IPS-NIHi11 (cell line): ENCODE data around the gene SP7.
"Not testable (repeated sequence)": the region's sequence is repeated elsewhere in the genome, so short reads cannot be mapped to it uniquely, and the experiment has no call there.

Experiments used
- DNase-seq: peaks from one replicate; pipeline ENCODE4 v3.0.0; 2012; ENCODE audit warnings: mixed read lengths, low spot score

SP7 gene

DNA sequence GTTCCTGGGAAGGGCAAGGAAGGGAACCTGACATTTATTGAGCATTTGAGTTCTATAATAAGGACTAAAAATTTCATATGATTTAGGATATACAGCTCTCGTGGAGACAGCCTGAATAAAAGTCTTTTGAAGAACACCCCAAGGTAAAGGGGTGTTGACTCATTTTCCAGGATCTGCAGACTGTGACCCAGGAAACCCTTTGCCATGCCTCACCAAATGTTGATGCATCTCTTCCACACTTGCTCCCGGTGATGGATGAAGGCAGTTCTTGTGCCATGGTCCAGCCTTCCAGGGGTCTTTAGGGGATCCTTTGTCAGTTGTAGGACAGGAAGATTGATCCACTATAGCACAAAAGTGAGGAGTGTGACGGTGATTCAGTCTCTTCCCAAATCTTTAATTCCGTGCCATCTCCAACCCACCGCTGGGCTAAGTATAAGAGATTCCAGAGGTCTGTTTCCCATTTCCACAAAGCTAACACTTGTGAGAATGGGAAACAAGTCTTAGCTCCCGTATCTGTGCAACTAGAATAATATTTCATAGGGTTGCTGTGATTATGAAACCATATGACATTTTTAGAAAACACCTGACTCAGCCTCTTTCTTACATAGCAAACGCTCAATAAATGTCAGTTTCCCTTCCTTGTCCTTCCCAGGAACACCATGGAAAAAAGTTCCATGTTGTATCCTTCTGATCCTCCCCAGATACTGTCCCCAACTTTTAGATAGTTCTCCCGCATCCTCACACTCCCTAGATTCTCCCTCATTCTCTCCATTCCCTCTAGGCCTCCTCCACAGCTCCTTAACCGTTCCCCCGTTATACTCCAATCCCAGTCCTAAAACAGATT lies 15.6 kb downstream of the SP7 start:
- DNase-seq, result no peak

DNA sequence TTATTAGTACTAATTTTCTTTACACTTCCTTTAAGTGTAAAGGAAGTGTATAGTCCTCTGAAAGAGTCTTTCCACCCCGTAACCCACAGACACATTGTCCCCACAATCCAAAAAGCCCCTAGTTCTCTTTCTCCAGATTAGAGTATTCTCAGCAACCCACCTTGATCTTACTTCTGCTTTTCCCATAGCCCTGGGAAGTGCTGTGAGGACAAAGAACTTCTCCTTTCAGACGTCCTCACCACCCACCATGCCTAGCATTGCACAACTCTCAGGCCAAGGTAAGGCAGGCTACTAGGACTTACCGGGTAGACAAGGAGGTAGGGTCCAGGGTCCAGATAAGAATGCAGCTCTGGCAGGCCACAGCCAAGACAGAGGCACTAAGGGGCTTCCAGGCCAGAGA lies 22.2 kb downstream of the SP7 start:
- DNase-seq, result no peak

DNA sequence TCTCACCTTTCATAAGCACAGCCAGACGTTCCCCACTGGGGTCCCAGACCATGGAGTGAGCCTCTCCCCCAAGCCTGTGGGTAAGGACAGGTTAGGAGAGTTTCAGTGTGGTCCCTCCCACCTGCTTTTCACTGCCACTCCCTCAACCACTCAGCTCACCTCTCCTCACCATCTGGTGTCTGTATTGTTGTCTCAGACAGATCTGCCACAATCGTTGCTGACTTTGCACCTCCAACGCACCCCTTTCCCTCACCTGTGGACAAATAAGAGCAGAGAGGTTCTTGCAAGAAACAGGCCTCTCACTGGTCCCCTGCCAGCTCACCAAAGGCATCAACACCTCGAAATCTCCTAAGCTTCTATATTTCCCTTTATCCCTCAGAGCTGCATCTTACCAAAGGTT lies 27.9 kb downstream of the SP7 start:
- no peak for DNase-seq

DNA sequence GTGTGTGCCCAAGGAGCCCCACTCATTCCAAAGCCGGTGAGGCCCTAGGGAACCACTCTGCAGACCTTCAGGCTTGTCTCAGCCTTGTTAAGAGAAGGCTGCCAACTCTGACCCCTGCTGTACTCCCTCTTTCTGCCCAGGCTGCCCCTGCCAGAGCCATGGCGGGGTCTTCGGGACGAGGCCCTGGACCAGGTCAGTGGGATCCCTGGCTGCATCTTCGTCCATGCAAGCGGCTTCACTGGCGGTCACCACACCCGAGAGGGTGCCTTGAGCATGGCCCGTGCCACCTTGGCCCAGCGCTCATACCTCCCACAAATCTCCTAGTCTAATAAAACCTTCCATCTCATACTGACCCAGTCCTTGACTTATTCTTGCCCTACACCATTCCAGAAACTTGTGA lies 29.3 kb downstream of the SP7 start:
- DNase-seq, result no peak

DNA sequence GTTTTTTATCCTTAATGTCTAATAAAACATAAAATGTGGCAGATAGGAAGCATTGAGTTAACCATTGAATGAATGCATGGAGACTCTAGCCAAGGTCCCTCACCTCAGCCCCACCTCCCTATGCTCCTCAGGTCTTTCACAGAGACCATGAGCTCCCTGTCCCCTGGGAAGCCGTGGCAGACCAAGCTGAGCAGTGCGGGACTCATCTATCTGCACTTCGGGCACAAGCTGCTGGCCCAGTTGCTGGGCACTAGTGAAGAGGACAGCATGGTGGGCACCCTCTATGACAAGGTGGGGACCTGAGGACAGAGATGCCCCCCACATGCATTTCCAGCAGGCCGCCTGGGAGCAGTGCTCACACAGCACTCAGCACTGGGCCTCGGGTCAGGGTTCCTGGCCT lies 33.3 kb downstream of the SP7 start:
- DNase-seq, result no peak

DNA sequence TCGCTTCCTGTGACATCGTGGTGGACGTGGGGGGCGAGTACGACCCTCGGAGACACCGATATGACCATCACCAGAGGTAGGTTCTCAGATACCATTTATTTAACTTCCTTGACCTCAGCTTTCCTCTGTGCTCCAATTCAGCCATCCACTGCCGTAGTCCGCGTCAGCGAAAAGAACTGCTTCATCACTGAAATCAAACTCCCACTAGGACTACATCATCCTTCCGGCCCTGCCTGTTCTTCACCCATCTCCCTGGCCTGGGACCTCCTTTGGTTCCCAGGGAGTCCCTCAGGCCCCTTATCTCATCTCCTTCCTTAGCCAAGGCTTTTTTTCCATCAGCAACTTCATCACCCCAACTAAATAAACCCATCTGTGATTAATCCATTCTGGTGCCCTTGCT lies 36.0 kb downstream of the SP7 start:
- DNase-seq, result no peak

DNA sequence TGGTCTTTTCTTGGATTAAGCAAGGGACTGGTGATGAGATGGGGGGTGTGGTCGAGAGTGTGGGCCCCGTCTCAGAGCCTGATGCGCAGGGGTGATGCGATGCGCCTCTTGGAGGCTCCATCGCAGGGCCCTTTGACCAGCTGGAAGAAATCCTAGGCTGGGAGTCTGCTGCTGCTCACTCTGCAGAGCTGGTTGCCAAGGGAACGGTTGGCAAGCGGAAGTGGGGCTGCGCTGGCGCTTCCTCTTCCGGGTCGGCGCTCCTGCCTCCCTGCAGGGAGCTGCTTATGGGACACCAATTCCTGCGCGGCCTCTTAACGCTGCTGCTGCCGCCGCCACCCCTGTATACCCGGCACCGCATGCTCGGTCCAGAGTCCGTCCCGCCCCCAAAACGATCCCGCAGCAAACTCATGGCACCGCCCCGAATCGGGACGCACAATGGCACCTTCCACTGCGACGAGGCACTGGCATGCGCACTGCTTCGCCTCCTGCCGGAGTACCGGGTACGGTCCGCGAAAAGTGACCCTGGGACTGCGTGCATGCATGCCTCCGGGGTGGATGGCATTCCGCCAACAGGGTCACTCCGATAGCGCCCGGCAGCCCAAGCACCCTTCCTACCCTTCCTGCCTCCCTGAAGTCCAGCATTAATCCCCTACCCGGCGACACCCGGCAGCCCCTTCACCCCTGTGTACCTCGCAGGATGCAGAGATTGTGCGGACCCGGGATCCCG lies 36.5 kb downstream of the SP7 start, which contains the start of gene MYG1:
Gene MYG1 (plus strand): TSS at position 242 of the 727 bp plus-strand sequence. CDS start 43 bp downstream, at position 285.
- DNase-seq, result peak; percentile 93

DNA sequence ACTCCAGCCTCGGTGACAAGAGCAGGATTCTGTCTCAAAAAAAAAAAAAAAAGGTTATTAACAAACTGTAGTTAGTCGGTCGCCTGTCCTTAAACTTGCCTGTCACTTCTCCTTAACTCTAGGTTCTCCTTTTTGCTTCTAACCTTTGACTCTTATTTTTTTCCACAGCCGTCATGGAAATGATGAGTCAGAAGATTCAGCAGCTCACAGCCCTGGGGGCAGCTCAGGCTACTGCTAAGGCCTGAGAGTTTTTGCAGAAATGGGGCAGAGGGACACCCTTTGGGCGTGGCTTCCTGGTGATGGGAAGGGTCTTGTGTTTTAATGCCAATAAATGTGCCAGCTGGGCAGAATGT lies 37.1 kb downstream of the SP7 start:
- DNase-seq, result no peak

DNA sequence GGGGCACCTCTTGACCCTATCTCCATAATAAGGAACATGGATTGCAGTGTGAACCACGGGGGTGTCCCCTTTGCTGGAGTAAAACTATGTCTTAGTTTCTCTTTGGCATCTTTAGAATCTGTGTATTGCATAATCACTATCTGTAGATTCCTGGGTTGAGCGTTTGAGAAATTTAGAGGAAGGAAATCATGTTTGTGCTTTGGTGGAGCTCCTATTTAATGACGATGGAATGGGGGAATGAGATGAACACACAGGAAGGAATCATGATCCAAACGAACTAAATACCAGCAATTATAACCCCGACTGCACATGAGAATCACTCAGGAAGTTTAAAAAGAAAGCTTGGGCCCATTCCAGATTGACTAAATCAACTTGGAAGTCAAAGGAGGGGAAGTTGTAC lies 38.0 kb downstream of the SP7 start:
- DNase-seq, result no peak

DNA sequence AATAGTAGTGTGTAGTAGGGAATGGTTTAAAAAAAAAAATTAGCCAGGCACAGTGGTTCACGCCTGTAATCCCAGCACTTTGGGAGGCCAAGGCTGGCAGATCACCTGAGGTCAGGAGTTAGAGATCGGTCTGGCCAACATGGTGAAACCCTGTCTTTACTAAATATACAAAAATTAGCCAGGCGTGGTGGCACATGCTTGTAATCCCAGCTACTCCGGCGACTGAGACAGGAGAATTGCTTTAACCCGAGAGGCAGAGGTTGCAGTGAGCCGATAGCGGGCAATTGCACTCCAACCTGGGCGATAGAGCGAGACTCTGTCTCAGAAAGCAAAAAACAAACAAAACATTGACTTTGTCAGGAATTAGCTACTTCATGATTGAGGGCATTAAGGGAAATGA lies 39.0 kb downstream of the SP7 start:
- DNase-seq, result not testable (repeated sequence)

DNA sequence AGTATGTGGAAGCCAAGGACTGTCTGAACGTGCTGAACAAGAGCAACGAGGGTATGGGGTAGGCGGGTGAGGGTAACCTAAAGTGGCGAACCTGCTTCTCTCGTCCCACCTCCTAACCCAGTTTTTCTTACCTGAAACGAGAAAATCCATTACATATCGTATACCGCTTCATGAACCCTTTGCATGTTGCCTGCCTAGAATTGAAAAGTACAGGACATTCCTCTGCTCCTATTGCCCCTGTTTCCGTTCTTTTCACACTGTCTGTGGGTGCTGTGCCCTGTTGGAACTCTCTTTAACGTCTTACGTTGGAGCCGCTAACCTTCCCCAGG lies 40.3 kb downstream of the SP7 start:
- no peak for DNase-seq

DNA sequence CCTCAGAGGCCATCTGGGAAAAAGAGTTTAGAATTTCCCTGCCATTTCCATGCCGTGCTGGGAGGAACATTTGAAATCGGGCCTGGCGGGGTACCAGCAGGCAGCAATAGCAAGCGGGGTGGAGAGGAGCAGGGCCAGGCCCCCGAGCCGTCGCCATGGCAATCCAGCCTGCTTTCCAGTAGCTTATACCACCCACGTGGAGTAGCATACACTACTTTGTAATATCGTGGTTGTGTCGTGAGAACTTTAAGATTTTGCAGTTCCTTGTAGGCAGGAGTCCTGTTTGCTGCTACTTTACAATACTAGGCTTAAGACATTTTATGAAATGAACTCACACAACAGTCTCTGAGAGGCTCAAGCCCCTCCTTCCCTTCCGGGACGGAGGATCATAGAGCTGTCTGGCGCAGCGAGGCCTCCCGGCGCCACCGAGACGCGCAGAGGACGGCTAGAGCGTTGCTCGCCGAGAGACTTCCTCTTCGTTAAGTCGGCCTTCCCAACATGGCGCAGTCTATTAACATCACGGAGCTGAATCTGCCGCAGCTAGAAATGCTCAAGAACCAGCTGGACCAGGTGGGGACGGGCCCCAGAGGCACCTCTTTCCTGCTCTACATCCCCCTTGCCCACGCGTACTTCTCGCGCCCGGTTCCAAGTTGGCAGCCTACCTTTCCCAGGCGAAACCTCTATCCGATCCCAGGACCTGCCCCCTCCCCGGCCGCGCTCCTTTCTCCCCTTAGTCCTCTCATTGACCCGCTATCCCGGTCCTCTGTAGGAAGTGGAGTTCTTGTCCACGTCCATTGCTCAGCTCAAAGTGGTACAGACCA lies 40.9 kb downstream of the SP7 start, which contains the start of gene PFDN5:
Gene PFDN5 (plus strand): TSS at position 473 of the 821 bp plus-strand sequence. CDS start 26 bp downstream, at position 499.
- peak; percentile 90 for DNase-seq

DNA sequence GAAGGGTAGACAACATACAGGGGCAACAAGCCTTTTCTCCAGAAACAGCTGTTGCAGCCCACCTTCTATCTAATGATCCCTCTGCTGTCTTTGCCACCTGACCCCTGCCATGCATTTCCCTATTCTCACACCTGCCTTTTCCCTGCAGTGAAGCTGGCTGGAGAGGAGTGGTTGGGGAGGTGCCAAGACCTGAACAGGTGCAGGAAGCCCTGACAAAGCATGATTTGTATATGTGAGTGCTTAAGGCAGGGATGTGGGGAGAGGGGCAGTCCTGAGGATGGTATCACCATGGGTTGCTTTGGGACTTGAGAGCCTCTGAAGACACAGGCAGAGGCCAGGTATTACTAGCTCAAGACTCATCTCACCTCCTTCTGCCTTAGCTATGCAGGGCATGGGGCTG lies 43.7 kb downstream of the SP7 start:
- no peak for DNase-seq

DNA sequence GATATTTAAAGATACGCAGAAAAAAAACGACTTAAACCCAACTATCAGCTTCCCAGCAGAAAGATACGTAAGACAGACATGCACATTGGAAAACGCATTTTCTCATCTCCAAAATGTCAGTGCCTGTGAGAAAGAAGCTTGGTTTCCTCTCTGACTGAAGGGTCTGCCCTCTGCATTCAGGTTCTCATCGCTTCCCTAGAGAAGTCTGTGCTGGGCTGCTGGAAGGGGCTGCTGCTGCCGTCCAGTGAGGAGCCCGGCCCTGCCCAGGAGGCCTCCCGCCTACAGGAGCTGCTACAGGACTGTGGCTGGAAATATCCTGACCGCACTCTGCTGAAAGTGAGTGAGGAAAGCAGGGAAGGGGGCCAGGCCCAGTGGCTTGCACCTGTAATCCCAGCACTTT lies 45.5 kb downstream of the SP7 start:
- no peak for DNase-seq

DNA sequence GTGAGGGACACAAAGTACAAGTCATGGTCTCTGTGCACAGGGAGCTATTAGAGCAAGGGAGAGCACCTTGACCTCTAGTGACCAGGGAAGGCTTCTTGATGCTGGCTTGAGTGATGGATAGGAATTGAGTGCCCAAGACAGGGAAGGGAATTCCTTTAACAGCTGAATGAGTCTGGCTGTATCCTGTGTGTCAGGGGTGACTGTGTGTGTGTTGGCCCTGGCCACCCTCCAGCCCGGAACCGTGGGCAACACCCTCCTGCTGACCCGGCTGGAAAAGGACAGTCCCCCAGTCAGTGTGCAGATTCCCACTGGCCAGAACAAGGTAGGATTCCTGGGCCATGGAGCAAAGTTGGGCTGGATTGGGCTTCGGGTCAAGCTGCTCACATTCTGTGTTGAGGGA lies 46.3 kb downstream of the SP7 start:
- no peak for DNase-seq

DNA sequence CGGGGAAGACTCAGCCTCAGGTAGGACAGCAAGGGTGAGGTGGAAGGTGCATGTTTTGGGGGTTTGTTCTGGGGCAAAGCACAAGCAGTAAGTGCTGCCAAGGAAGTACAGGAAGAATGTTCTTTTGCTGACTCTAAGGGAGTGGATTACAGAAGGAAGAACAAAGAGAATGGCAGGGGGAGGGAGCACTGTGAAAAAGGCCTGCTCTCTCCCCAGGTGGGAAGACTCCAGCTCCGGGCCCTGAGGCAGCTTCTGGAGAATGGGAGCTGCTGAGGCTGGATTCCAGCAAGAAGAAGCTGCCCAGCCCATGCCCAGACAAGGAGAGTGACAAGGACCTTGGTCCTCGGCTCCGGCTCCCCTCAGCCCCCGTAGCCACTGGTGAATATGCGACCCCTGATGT lies 47.8 kb downstream of the SP7 start:
- DNase-seq, result no peak

DNA sequence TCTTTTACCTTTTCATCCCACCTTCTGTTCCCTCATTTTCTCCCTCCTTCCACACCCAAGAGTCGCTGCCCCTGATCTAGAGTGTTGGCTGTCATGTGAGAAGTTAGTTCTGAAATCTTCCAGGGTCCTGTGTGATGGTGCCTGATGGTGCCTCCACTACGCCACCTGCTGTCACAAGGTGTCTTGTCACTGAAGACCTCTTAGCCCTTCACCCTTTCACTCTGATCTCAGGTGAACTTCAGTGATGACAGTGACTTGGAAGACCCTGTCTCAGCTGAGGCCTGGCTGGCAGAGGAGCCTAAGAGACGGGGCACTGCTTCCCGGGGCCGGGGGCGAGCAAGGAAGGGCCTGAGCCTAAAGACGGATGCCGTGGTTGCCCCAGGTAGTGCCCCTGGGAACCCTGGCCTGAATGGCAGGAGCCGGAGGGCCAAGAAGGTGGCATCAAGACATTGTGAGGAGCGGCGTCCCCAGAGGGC lies 48.4 kb downstream of the SP7 start:
- DNase-seq, result peak; percentile 81

DNA sequence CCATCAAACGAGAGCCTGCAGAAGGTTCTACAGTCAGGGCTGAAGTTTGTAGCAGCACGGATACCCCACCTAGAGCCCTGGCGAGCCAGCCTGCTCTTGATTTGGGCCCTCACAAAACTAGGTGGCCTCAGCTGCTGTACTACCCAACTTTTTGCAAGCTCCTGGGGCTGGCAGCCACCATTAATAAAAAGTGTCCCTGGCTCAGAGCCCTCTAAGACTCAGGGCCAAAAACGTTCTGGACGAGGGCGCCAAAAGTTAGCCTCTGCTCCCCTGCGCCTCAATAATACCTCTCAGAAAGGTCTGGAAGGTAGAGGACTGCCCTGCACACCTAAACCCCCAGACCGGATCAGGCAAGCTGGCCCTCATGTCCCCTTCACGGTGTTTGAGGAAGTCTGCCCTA lies 49.7 kb downstream of the SP7 start:
- no peak for DNase-seq

DNA sequence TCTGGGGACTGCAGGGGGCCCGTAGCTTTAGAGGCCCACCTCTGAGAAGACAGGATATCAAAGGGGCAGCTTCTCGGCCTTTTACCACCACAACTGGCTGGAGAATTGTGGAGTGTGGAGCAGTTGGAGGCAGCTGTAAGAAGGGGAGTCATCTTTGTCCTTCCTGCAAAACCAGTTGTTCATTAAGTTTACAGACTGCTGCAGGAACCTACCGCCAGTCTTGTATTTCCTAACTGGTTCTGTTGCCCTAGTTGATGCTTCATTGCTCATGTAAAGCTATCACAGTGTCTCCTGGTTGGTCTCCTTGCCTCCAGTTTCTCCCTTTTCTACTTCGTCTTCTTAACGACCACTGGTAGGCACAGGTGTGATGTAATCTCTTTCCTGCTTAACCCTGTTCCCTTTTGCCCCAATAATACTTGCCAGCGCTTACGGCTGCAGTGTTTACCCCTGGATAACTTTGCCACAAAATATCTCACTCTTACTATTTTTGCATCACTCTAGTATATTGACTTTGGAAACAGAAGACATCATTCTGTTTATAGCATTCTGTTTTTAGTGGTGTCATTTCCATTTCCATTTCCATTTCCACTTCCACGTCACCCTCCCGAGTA lies 56.2 kb downstream of the SP7 start:
- DNase-seq, result no peak

DNA sequence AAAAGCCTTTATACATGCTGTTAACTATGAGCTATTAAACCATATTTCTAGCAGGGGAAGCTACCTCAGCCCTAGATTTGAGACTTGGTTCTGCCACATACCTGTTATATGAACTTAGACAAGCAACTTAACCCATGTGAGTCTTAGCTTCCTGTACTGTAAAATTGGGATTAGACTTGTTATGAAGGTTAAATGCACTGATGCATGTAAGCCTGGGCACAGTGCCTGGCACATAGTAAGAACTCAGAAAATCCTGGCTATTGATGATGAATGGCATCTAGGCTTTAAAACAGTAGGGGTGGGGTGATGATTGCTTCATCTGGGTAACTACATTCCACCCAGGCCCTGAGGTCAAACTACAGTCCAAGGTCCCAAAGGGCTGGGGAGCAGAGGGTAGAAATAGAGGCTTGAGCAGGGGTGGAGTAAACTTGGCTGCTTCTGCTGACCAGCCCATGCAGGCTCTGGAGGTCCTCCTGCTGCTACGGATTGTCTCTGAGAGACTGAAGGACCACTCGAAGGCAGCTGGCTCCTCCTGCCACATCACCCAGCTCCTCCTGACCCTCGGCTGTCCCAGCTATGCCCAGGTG lies 56.8 kb downstream of the SP7 start:
- no peak for DNase-seq

DNA sequence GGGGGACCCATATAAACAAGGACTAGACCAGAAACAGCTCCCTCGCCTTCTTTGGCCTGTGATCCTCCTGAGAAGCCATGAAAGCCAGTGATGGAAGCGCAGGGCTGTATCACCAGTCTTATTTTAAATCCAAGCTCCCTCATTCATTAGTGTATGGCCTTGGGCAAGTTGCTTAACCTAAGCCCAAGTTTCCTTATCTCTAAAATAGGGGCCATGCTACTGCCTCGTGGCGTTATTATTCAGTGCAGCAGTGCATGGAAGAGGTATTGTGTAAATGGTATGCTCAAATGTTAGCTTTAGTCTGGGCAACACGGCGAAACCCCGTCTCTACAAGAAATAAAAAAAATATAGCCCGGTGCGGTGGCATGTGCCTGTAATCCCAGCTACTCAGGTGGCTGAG lies 58.2 kb downstream of the SP7 start:
- DNase-seq, result no peak
